SHP77 treated with DMSO at 0.1 percent for 48 hours (cell line): ENCODE data around the gene EDEM2.
"Not testable (repeated sequence)": the region's sequence is repeated elsewhere in the genome, so short reads cannot be mapped to it uniquely, and the experiment has no call there.

Experiments
- DNase-seq: peaks from one replicate; lab custom pipeline; 2025; lab: John Stamatoyannopoulos, UW

Gene EDEM2

GRCh38 chr20:35146920-35147574 lies at the start of gene EDEM2:
TSS of gene EDEM2 (minus strand) at chr20:35147336. CDS start at chr20:35147258, 78 bp downstream.
- DNase-seq = peak; percentile 94

GRCh38 chr20:35196313-35196712 lies 49.2 kb upstream of the EDEM2 start:
- DNase-seq = no peak

GRCh38 chr20:35193031-35193791 lies 46.1 kb upstream of the EDEM2 start:
- not testable (repeated sequence) for DNase-seq

GRCh38 chr20:35192118-35192872 lies 45.2 kb upstream of the EDEM2 start:
- no peak for DNase-seq

GRCh38 chr20:35191419-35192117 lies 44.4 kb upstream of the EDEM2 start:
- no peak for DNase-seq

GRCh38 chr20:35190556-35190955 lies 43.4 kb upstream of the EDEM2 start:
- DNase-seq = no peak

GRCh38 chr20:35189223-35189622 lies 42.1 kb upstream of the EDEM2 start:
- DNase-seq = not testable (repeated sequence)

GRCh38 chr20:35187584-35188190 lies 40.6 kb upstream of the EDEM2 start:
- DNase-seq = no peak

GRCh38 chr20:35186691-35187289 lies 39.7 kb upstream of the EDEM2 start:
- not testable (repeated sequence) for DNase-seq

GRCh38 chr20:35181731-35182130 lies 34.6 kb upstream of the EDEM2 start:
- no peak for DNase-seq

GRCh38 chr20:35180266-35180665 lies 33.1 kb upstream of the EDEM2 start:
- no peak for DNase-seq

- DNase-seq = no peak
These were observed 32.4 kb upstream of the EDEM2 start for GRCh38 chr20:35179292-35180212.

GRCh38 chr20:35176132-35176531 lies 29.0 kb upstream of the EDEM2 start:
- no peak for DNase-seq

- DNase-seq = no peak
These were observed 27.5 kb upstream of the EDEM2 start for GRCh38 chr20:35174458-35175216.

GRCh38 chr20:35173576-35174192 lies 26.5 kb upstream of the EDEM2 start:
- no peak for DNase-seq

- no peak for DNase-seq
These were observed 25.3 kb upstream of the EDEM2 start for GRCh38 chr20:35172434-35172806.

GRCh38 chr20:35171753-35172433 lies 24.8 kb upstream of the EDEM2 start, which contains the start of gene PROCR:
TSS of gene PROCR (plus strand) at chr20:35172072. CDS start at chr20:35172155, 83 bp downstream.
- no peak for DNase-seq

GRCh38 chr20:35171438-35171752 lies 24.3 kb upstream of the EDEM2 start:
- no peak for DNase-seq
